ENCODE results near the gene HAGH.

Gene HAGH

GRCh38 chr16:1781758-1782407 lies 44.7 kb downstream of the HAGH start:
- no peak for TF ChIP-seq CTCF (IDR thresholded peaks at IDR 0.05; ENCODE audit: low read depth, low read length, missing control alignments)
- peak overlapping the region; percentile 85 for H3K4me3 ChIP-seq (ENCODE audit: low read depth, low read length)
- DNase-seq (ENCODE audit: low read depth): no peak

- DNase-seq (ENCODE audit: low read depth): no peak
These were observed 45.4 kb downstream of the HAGH start for GRCh38 chr16:1781254-1781653.

GRCh38 chr16:1780677-1781072 lies 46.0 kb downstream of the HAGH start:
- H3K4me3 ChIP-seq (ENCODE audit: low read depth, low read length): no peak overlapping the region
- TF ChIP-seq CTCF (IDR thresholded peaks at IDR 0.05; ENCODE audit: low read depth, low read length, missing control alignments): no peak

More at GRCh38 chr16:1781254-1781653, 45.4 kb downstream of the HAGH start:
- no peak for TF ChIP-seq CTCF (IDR thresholded peaks at IDR 0.05; ENCODE audit: low read depth, low read length, missing control alignments)
- peak overlapping the region; percentile 85 for H3K4me3 ChIP-seq (ENCODE audit: low read depth, low read length)

GRCh38 chr16:1779741-1780676 lies 46.6 kb downstream of the HAGH start:
- no peak overlapping the region for H3K4me3 ChIP-seq (ENCODE audit: low read depth, low read length)
- DNase-seq (ENCODE audit: low read depth): no peak
- no peak for TF ChIP-seq CTCF (IDR thresholded peaks at IDR 0.05; ENCODE audit: low read depth, low read length, missing control alignments)

More at GRCh38 chr16:1780677-1781072, 46.0 kb downstream of the HAGH start:
- DNase-seq (ENCODE audit: low read depth): no peak

- no peak for DNase-seq (ENCODE audit: low read depth)
- H3K4me3 ChIP-seq (ENCODE audit: low read depth, low read length): no peak overlapping the region
- TF ChIP-seq CTCF (IDR thresholded peaks at IDR 0.05; ENCODE audit: low read depth, low read length, missing control alignments): no peak
These were observed 47.4 kb downstream of the HAGH start for GRCh38 chr16:1779234-1779701.

GRCh38 chr16:1778200-1779179 lies 48.1 kb downstream of the HAGH start:
- no peak for DNase-seq (ENCODE audit: low read depth)
- H3K4me3 ChIP-seq (ENCODE audit: low read depth, low read length): no peak overlapping the region
- no peak for TF ChIP-seq CTCF (IDR thresholded peaks at IDR 0.05; ENCODE audit: low read depth, low read length, missing control alignments)
